HEK293 (cell line): ENCODE measurements around the gene SLC8A2.

Experiments
- ATF2 ChIP-seq: fragments of 450-650 bp; formaldehyde crosslinking; IDR thresholded peaks from 2 replicates; pipeline ENCODE4 v1.5.1; 2016; ENCODE audit warnings: missing biosample characterization, missing genetic modification characterization, low read depth
- ELK4 ChIP-seq: IDR thresholded peaks from 2 replicates; pipeline ENCODE4 v1.6.1; 2011; ENCODE audit warnings: mild to moderate bottlenecking, low read depth, low read length, borderline replicate concordance
- GFI1B ChIP-seq: fragments of 450-650 bp; formaldehyde crosslinking; IDR thresholded peaks from 2 replicates; pipeline ENCODE4 v1.5.1; 2016; ENCODE audit warnings: missing biosample characterization, missing genetic modification characterization
- KLF1 ChIP-seq: fragments of 450-650 bp; formaldehyde crosslinking; IDR thresholded peaks from 2 replicates; pipeline ENCODE4 v1.5.1; 2016; ENCODE audit warnings: missing biosample characterization, missing genetic modification characterization
- KLF10 ChIP-seq: fragments of 450-650 bp; IDR thresholded peaks from 2 replicates; pipeline ENCODE4 v1.5.1; 2018; ENCODE audit warnings: missing biosample characterization, mild to moderate bottlenecking, missing genetic modification characterization
- KLF16 ChIP-seq: fragments of 450-650 bp; formaldehyde crosslinking; IDR thresholded peaks from 2 replicates; pipeline ENCODE4 v1.5.1; 2017; ENCODE audit warnings: missing biosample characterization, missing genetic modification characterization
- KLF7 ChIP-seq: fragments of 450-650 bp; formaldehyde crosslinking; IDR thresholded peaks from 2 replicates; pipeline ENCODE4 v1.5.1; 2016; ENCODE audit warnings: missing biosample characterization, missing genetic modification characterization, borderline replicate concordance
- MZF1 ChIP-seq: fragments of 450-650 bp; formaldehyde crosslinking; IDR thresholded peaks from 2 replicates; pipeline ENCODE4 v1.5.1; 2017; ENCODE audit warnings: missing biosample characterization, missing genetic modification characterization, borderline replicate concordance
- PATZ1 ChIP-seq: fragments of 450-650 bp; formaldehyde crosslinking; IDR thresholded peaks from 2 replicates; pipeline ENCODE4 v1.5.1; 2016; ENCODE audit warnings: missing biosample characterization, missing genetic modification characterization
- SCRT1 ChIP-seq: fragments of 450-650 bp; formaldehyde crosslinking; IDR thresholded peaks from 2 replicates; pipeline ENCODE4 v1.5.1; 2016; ENCODE audit warnings: missing biosample characterization, missing genetic modification characterization, borderline replicate concordance
- SP2 ChIP-seq: fragments of 450-650 bp; formaldehyde crosslinking; IDR thresholded peaks from 2 replicates; pipeline ENCODE4 v1.5.1; 2016; ENCODE audit warnings: missing biosample characterization, missing genetic modification characterization
- SP3 ChIP-seq: fragments of 450-650 bp; formaldehyde crosslinking; IDR thresholded peaks from 2 replicates; pipeline ENCODE4 v1.5.1; 2016; ENCODE audit warnings: missing biosample characterization, missing genetic modification characterization
- TRIM28 ChIP-seq: IDR thresholded peaks from 2 replicates; pipeline ENCODE4 v1.6.1; 2011; ENCODE audit warnings: low read length, control low read depth, borderline replicate concordance
- ZBTB20 ChIP-seq: fragments of 450-650 bp; formaldehyde crosslinking; IDR thresholded peaks from 2 replicates; pipeline ENCODE4 v1.5.1; 2016; ENCODE audit warnings: missing biosample characterization, missing genetic modification characterization
- ZEB2 ChIP-seq: fragments of 450-650 bp; formaldehyde crosslinking; IDR thresholded peaks from 2 replicates; pipeline ENCODE4 v1.5.1; 2016; ENCODE audit warnings: missing biosample characterization, missing genetic modification characterization
- ZFHX2 ChIP-seq: fragments of 450-650 bp; formaldehyde crosslinking; conservative IDR thresholded peaks from 2 replicates; pipeline ENCODE4 v1.5.1; 2016; ENCODE audit warnings: missing biosample characterization, missing genetic modification characterization
- ZFP3 ChIP-seq: fragments of 450-650 bp; formaldehyde crosslinking; IDR thresholded peaks from 2 replicates; pipeline ENCODE4 v1.5.1; 2016; ENCODE audit warnings: low read depth, missing biosample characterization, missing genetic modification characterization
- ZIC2 ChIP-seq: fragments of 450-650 bp; formaldehyde crosslinking; IDR thresholded peaks from 2 replicates; pipeline ENCODE4 v1.5.1; 2016; ENCODE audit warnings: missing biosample characterization, missing genetic modification characterization
- ZNF10 ChIP-seq: fragments of 450-650 bp; formaldehyde crosslinking; IDR thresholded peaks from 2 replicates; pipeline ENCODE4 v1.5.1; 2017; ENCODE audit warnings: missing biosample characterization, missing genetic modification characterization
- ZNF148 ChIP-seq: fragments of 450-650 bp; formaldehyde crosslinking; IDR thresholded peaks from 2 replicates; pipeline ENCODE4 v1.5.0; 2017; ENCODE audit warnings: missing biosample characterization, missing genetic modification characterization, borderline replicate concordance
- ZNF2 ChIP-seq: fragments of 450-650 bp; formaldehyde crosslinking; IDR thresholded peaks from 2 replicates; pipeline ENCODE4 v1.5.1; 2016; ENCODE audit warnings: missing biosample characterization, missing genetic modification characterization
- ZNF221 ChIP-seq: fragments of 450-650 bp; formaldehyde crosslinking; IDR thresholded peaks from 2 replicates; pipeline ENCODE4 v1.5.1; 2017; ENCODE audit warnings: missing biosample characterization, missing genetic modification characterization, borderline replicate concordance
- ZNF274 ChIP-seq, 2 experiments: fragments of 200-500 bp in 1 of 2; fragments of 450-650 bp in 1 of 2; sonication (Bioruptor generic) in 1 of 2; formaldehyde crosslinking in 1 of 2; IDR thresholded peaks; 2 replicates each; pipeline versions ENCODE4 v1.5.1 to v1.6.1; 2014 to 2016; ENCODE audit warnings: borderline replicate concordance in 1 of 2, inconsistent platforms in 1 of 2, low read length in 1 of 2, missing biosample characterization in 1 of 2, missing genetic modification characterization in 1 of 2
- ZNF341 ChIP-seq: fragments of 450-650 bp; formaldehyde crosslinking; IDR thresholded peaks from 2 replicates; pipeline ENCODE4; 2016; ENCODE audit warnings: low read depth, missing biosample characterization, missing genetic modification characterization
- ZNF530 ChIP-seq: fragments of 450-650 bp; formaldehyde crosslinking; IDR thresholded peaks from 2 replicates; pipeline ENCODE4 v1.5.1; 2016; ENCODE audit warnings: low read depth, missing biosample characterization, missing genetic modification characterization
- ZNF596 ChIP-seq: fragments of 450-650 bp; IDR thresholded peaks from 2 replicates; pipeline ENCODE4 v1.5.0; 2018; ENCODE audit warnings: missing biosample characterization, mild to moderate bottlenecking, missing genetic modification characterization, moderate library complexity
- ZNF660 ChIP-seq: fragments of 450-650 bp; IDR thresholded peaks from 2 replicates; pipeline ENCODE4 v1.5.1; 2018; ENCODE audit warnings: missing biosample characterization, mild to moderate bottlenecking, missing genetic modification characterization
- ZNF692 ChIP-seq: fragments of 450-650 bp; formaldehyde crosslinking; IDR thresholded peaks from 2 replicates; pipeline ENCODE4 v1.5.1; 2016; ENCODE audit warnings: missing biosample characterization, missing genetic modification characterization
- ZNF837 ChIP-seq: fragments of 450-650 bp; formaldehyde crosslinking; IDR thresholded peaks from 2 replicates; pipeline ENCODE4 v1.5.1; 2016; ENCODE audit warnings: missing biosample characterization, missing genetic modification characterization
- ZSCAN5A ChIP-seq: fragments of 450-650 bp; formaldehyde crosslinking; IDR thresholded peaks from 2 replicates; pipeline ENCODE4 v1.5.1; 2016; ENCODE audit warnings: missing biosample characterization, missing genetic modification characterization

The SLC8A2 gene

GRCh38 chr19:47514869-47515588 is 43.3 kb upstream of the SLC8A2 start, which contains the start of gene NAPA (continued):
- TF ChIP-seq ZNF692 (tag by site-specific recombination) (peak; percentile 97), KLF1 (tag by site-specific recombination) (peak; percentile 70), ZEB2 (tag by site-specific recombination) (peak; percentile 66; the same call in 1 of the 2 replicates), KLF16 (peak; percentile 72), ZNF10 (tag by site-specific recombination) (no peak), MZF1 (tag by site-specific recombination) (no peak), ZNF2 (tag by site-specific recombination) (no peak), ATF2 (tag by site-specific recombination) (no peak), ZBTB20 (peak; percentile 32; the same call in 1 of the 2 replicates), ZNF341 (tag by site-specific recombination) (peak; percentile 20; the same call in 1 of the 2 replicates), ZFHX2 (peak; percentile 95), ZNF660 (tag by site-specific recombination) (peak; percentile 42; the same call in 1 of the 2 replicates), ZFP3 (tag by site-specific recombination) (no peak), ELK4 (no peak), PATZ1 (peak; percentile 100), ZNF221 (no peak), TRIM28 (no peak), ZNF274 (IDR thresholded peaks at IDR 0.05; ENCODE audit: low read length) (no peak), ZNF274 (tag by site-specific recombination; IDR thresholded peaks at IDR 0.05; ENCODE audit: borderline replicate concordance) (no peak), SP2 (tag by site-specific recombination) (peak; percentile 97), GFI1B (tag by site-specific recombination) (no peak), SP3 (tag by site-specific recombination) (peak; percentile 96), SCRT1 (0 out of 2 replicates have a peak, but pooled peaks have one; percentile 21), ZNF148 (no peak), KLF7 (tag by site-specific recombination) (peak; percentile 86; the same call in 1 of the 2 replicates), ZNF530 (tag by site-specific recombination) (no peak), ZSCAN5A (tag by site-specific recombination) (no peak), KLF10 (tag by site-specific recombination) (peak; percentile 90), ZNF837 (no peak), ZNF596 (tag by site-specific recombination) (no peak), ZIC2 (tag by site-specific recombination) (peak; percentile 86)
